HG03060 (cell line): ENCODE data around the gene PDS5A.
"Not testable (repeated sequence)": the region's sequence is repeated elsewhere in the genome, so short reads cannot be mapped to it uniquely, and the experiment has no call there.

Experiments
- ATAC-seq: cut with Tn5 transposase; IDR thresholded peaks from one replicate; pipeline ENCODE4 v1.9.1; 2021; ENCODE audit warnings: low read depth, moderate number of reproducible peaks; ENCODE audit not compliant: unreplicated experiment

PDS5A gene, protein sequence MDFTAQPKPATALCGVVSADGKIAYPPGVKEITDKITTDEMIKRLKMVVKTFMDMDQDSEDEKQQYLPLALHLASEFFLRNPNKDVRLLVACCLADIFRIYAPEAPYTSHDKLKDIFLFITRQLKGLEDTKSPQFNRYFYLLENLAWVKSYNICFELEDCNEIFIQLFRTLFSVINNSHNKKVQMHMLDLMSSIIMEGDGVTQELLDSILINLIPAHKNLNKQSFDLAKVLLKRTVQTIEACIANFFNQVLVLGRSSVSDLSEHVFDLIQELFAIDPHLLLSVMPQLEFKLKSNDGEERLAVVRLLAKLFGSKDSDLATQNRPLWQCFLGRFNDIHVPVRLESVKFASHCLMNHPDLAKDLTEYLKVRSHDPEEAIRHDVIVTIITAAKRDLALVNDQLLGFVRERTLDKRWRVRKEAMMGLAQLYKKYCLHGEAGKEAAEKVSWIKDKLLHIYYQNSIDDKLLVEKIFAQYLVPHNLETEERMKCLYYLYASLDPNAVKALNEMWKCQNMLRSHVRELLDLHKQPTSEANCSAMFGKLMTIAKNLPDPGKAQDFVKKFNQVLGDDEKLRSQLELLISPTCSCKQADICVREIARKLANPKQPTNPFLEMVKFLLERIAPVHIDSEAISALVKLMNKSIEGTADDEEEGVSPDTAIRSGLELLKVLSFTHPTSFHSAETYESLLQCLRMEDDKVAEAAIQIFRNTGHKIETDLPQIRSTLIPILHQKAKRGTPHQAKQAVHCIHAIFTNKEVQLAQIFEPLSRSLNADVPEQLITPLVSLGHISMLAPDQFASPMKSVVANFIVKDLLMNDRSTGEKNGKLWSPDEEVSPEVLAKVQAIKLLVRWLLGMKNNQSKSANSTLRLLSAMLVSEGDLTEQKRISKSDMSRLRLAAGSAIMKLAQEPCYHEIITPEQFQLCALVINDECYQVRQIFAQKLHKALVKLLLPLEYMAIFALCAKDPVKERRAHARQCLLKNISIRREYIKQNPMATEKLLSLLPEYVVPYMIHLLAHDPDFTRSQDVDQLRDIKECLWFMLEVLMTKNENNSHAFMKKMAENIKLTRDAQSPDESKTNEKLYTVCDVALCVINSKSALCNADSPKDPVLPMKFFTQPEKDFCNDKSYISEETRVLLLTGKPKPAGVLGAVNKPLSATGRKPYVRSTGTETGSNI (N-terminal part only)

DNA sequence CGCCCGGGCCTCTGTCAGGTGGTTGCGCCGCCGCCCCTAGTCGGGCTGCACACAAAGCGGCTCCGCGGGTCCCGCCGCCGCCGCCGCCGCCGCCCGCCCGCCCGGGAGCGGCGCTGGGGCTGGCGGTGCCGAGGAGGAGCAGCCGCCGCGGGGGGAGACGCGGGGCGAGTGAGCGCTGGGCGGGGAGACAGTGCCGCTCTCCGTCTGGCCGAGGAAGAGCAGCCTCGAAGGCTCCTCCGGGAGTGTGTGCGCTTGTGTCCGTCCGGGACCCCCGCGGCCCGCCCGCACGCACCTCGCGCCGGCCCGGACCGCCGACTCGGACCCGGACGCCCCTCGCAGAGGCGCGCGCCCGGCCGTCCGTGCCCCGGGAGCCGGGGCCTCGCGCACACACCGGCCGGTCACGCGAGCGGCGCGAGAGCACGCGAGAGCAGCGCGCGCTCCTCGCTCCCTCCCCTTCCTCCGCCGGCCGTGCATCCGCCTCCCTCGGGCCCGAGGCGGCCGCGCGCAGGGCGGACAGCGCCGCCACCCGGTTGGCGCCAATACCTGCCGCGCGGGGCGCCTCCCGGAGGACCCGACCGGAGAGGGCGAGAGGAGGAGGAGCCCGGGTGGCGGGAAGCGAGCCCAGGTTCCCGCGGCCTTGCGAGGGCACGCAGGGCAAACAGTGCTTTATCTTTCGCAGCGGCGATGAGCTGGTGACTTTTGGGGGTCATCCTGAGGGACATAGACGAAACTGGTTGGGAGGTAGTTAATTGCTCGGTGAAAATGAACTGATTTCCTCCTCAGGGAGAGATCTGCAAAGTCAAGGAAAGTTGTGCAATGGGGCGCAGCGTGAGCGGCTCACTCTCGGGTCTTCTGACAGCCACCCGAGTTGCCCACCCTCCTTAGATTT lies at the start of gene PDS5A:
Gene PDS5A (minus strand): TSS at position 423 of the 889 bp plus-strand sequence. CDS start 1,334 bp downstream, outside the sequence.
- peak; percentile 41 for ATAC-seq

- ATAC-seq: not testable (repeated sequence)
These were observed 46.3 kb upstream of the PDS5A start for GRCh38 chr4:40024049-40024448.

GRCh38 chr4:40021116-40021515 lies 43.4 kb upstream of the PDS5A start:
- ATAC-seq: not testable (repeated sequence)

DNA sequence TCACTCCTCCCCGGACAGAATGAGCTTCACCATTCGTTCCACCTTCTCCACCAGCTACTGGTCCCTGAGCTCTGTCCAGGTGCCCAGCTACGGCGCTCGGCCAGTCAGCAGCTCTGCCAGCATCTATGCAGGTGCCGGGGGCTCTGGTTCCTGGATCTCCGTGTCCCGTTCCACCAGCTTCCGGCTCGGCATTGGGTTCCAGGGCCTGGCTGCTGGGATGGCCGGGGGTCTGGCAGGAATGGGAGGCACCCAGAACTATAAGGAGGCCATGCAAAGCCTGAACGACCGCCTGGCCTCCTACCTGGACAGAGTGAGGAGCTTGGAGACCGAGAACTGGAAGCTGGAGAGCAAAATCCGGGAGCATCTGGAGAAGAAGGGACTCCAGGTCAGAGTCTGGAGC lies 42.5 kb upstream of the PDS5A start:
- ATAC-seq: no peak

DNA sequence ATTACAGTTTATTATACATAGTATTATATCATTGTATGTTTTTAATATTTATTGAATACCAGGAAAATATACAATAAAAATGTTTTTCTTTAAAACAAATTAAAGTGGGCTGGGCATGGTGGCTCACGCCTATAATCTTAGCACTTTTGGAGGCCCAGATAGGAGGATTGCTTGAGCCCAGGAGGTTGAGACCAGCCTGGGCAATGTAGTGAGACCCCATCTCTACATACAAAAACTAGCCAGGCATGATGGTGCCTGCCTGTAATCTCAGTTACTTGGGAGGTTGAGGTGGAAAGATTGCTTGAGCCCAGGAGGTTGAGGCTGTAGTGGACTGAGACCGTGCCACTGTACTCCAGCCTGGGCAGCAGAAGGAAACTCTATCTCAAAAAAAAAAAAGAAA lies 38.3 kb upstream of the PDS5A start:
- no peak for ATAC-seq

DNA sequence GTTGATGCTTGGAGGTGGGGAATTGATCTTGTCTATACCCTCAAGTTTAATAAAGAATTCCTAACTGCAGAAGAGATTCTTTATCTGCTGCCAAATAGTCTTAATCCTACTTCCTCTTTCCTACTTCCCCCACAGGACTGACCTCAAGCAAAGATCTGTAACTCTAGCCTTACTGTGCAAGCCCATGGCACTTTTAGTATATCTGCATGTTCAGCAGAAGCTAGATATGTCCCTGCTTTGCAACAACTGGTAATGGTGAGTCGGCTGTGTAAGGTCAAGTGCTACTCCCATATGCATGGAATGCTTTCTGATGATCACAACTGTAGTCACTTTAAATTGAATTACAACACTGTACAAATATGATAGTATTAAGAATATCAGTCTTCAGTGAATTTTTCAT lies 26.3 kb upstream of the PDS5A start:
- ATAC-seq: no peak

GRCh38 chr4:40000711-40001110 lies 23.0 kb upstream of the PDS5A start:
- ATAC-seq: no peak

GRCh38 chr4:39998659-39999345 lies 21.1 kb upstream of the PDS5A start:
- no peak for ATAC-seq

DNA sequence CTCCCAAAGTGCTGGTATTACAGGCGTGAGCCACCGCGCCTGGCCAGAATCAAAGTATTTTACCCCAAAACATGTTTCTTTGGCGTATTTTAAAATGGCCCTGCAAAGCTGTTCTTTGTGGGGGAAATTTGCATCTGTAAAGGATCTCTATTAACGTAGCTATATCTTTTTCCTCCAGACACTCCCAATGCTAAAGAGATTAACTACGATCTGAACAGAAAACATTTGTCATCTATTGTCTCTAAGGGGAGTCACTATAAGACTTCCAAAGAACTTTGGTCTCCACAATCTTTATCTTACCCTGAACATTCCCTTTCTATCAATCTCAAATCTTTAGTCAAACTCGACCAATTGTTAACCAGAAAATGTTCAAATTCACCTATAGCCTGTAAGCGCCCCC lies 19.1 kb upstream of the PDS5A start:
- no peak for ATAC-seq

GRCh38 chr4:39994406-39994805 lies 16.7 kb upstream of the PDS5A start:
- ATAC-seq: no peak

DNA sequence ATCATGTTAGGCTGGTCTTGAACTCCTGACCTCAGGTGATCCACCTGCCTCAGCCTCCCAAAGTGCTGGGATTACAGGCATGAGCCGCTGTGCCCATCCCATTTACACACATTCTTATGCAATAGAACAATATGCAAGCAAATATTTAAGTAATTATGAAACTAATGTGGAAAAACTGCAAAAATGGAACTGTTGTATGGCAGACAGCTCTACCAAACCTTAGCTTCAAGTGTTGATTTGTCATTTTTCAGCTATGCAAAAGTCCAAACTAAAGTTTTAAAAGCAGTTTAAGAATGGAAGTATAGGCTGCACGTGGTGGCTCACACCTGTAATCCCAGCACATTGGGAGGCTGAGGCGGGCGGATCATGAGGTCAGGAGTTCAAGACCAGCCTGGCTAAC lies 11.7 kb upstream of the PDS5A start:
- not testable (repeated sequence) for ATAC-seq

DNA sequence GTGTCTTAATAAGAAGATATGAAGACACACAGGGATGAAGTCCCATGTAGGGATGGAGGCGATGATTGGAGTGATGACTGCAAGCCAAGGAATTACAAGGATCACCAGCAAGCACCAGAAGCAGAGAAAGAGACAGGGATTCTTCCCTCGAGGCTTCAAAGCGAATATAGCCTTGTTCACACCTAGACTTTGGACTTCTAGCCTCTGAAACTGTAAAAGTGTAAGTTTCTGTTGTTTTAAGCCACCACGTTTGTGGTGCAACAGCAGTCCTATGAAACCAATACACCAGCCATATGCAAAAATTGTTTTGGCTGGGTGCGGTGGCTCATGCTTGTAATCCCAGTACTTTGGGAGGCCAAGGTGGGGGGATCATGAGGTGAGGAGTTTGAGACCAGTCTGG lies 9.8 kb upstream of the PDS5A start:
- no peak for ATAC-seq

GRCh38 chr4:39978904-39979303 lies 1.2 kb upstream of the PDS5A start:
- ATAC-seq: no peak

GRCh38 chr4:39978378-39978775 lies 666 bp upstream of the PDS5A start:
- no peak for ATAC-seq

DNA sequence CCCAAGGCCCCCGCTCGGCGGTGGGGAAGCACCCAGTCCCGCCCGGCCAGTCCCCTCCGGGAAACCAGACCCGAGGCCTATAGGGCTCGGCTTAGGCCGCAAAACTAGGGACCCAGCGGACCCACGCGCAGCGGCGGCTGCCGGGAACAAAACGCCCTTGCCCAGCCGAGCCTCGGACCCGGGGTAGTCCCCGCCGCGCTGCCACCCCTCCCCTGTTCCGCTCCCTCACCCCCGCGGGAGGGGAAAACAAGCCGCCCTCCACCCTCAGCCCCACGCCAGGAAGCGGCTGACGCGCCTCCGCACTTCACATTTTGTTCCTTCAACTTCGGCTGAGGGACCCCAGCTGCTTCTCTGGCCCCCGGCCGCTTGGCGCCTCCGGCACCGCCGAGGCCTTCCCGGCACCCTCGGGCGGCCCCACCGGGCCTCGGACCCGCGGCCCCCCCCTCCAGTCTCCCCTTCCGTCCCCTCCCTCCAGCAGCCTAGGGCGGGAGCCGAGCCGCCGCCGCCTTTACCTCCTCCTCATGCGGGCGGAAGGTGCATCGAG lies 694 bp downstream of the PDS5A start:
- ATAC-seq: peak; percentile 5

- peak; percentile 32 for ATAC-seq
These were observed 1.4 kb downstream of the PDS5A start for GRCh38 chr4:39976141-39976944.

- ATAC-seq: no peak
These were observed 2.1 kb downstream of the PDS5A start for GRCh38 chr4:39975488-39976089.

- not testable (repeated sequence) for ATAC-seq
These were observed 4.7 kb downstream of the PDS5A start for GRCh38 chr4:39973052-39973451.
